Mesenchymal stem cell (in vitro differentiated cells and primary cell): ENCODE data around the gene RASL10B.

ENCODE experiments used
- DNase-seq: peaks from one replicate; pipeline ENCODE4 v3.0.0-alpha.2; 2013
- H2AFZ ChIP-seq: one replicate; pipeline ENCODE4 v1.6.1; 2013; ENCODE audit warnings: low read depth, mild to moderate bottlenecking, control low read depth, inconsistent platforms, low read length, moderate library complexity
- H2AK5ac ChIP-seq: 2 replicates; pipeline ENCODE4 v1.6.1; 2013; ENCODE audit warnings: low read length, moderate library complexity, mild to moderate bottlenecking, inconsistent platforms; ENCODE audit not compliant: severe bottlenecking
- H2BK120ac ChIP-seq: one replicate; pipeline ENCODE4 v1.6.1; 2013; ENCODE audit warnings: low read depth, mild to moderate bottlenecking, inconsistent platforms, low read length, moderate library complexity
- H2BK12ac ChIP-seq, 2 experiments: one replicate each; pipeline ENCODE4 v1.6.1; 2013; ENCODE audit warnings: inconsistent platforms in 2 of 2, low read length in 2 of 2, mild to moderate bottlenecking in 2 of 2, moderate library complexity in 2 of 2, control low read depth in 1 of 2
- H2BK15ac ChIP-seq: one replicate; pipeline ENCODE4 v1.6.1; 2013; ENCODE audit warnings: mild to moderate bottlenecking, low read depth, inconsistent platforms; ENCODE audit not compliant: poor library complexity, severe bottlenecking
- H2BK5ac ChIP-seq: 2 replicates; pipeline ENCODE4 v1.6.1; 2013; ENCODE audit warnings: low read depth, mild to moderate bottlenecking, low read length, control low read depth, inconsistent platforms; ENCODE audit not compliant: poor library complexity, severe bottlenecking
- H3K14ac ChIP-seq, 2 experiments: one replicate each; pipeline ENCODE4 v1.6.1; 2013; ENCODE audit warnings: inconsistent platforms in 2 of 2, low read length in 2 of 2, control low read depth in 1 of 2, mild to moderate bottlenecking in 1 of 2, moderate library complexity in 1 of 2
- H3K18ac ChIP-seq, 2 experiments: one replicate each; pipeline ENCODE4 v1.6.1; 2013; ENCODE audit warnings: inconsistent platforms in 2 of 2, low read length in 2 of 2, control low read depth in 1 of 2, low read depth in 1 of 2, mild to moderate bottlenecking in 1 of 2
- H3K23ac ChIP-seq, 2 experiments: one replicate each; pipeline ENCODE4 v1.6.1; 2013; ENCODE audit warnings: inconsistent platforms in 2 of 2, low read length in 2 of 2, mild to moderate bottlenecking in 2 of 2, moderate library complexity in 2 of 2, control low read depth in 1 of 2
- H3K27ac ChIP-seq: 2 replicates; pipeline ENCODE4 v1.5.1; 2013; ENCODE audit warnings: mild to moderate bottlenecking, moderate library complexity, low read length, control low read depth, inconsistent platforms; ENCODE audit not compliant: poor library complexity, severe bottlenecking
- H3K27me3 ChIP-seq, 2 experiments: 2 replicates each; pipeline versions ENCODE4 v1.6.1 to v1.7.0; 2013; ENCODE audit warnings: low read length in 2 of 2, mild to moderate bottlenecking in 2 of 2, moderate library complexity in 2 of 2, control low read depth in 1 of 2, inconsistent platforms in 1 of 2; ENCODE audit not compliant: control insufficient read depth in 1 of 2, insufficient read depth in 1 of 2
- H3K36me3 ChIP-seq, 2 experiments: 2 replicates each; pipeline versions ENCODE4 v1.6.1 to v1.7.0; 2013; ENCODE audit warnings: low read length in 2 of 2, control low read depth in 1 of 2, inconsistent platforms in 1 of 2, low read depth in 1 of 2, mild to moderate bottlenecking in 1 of 2; ENCODE audit not compliant: insufficient read depth in 2 of 2, control insufficient read depth in 1 of 2
- H3K4ac ChIP-seq, 2 experiments: one replicate each; pipeline ENCODE4 v1.6.1; 2013; ENCODE audit warnings: inconsistent platforms in 2 of 2, low read length in 2 of 2, mild to moderate bottlenecking in 2 of 2, moderate library complexity in 2 of 2, control low read depth in 1 of 2, low read depth in 1 of 2
- H3K4me1 ChIP-seq: 2 replicates; pipeline ENCODE4 v1.6.1; 2013; ENCODE audit warnings: low read depth, low read length, control low read depth; ENCODE audit not compliant: control insufficient read depth, insufficient read depth
- H3K4me2 ChIP-seq: 2 replicates; pipeline ENCODE4 v1.6.1; 2013; ENCODE audit warnings: low read length, mild to moderate bottlenecking, inconsistent platforms; ENCODE audit not compliant: poor library complexity, severe bottlenecking
- H3K4me3 ChIP-seq, 2 experiments: 2 replicates each; pipeline versions ENCODE4 v1.5.1 to v1.7.0; 2013; ENCODE audit warnings: low read length in 2 of 2, mild to moderate bottlenecking in 2 of 2, control low read depth in 1 of 2, low read depth in 1 of 2; ENCODE audit not compliant: insufficient read depth in 1 of 2
- H3K79me1 ChIP-seq: replicated peaks from 2 replicates; pipeline ENCODE4 v1.6.1; 2013; ENCODE audit warnings: mild to moderate bottlenecking, control low read depth, low read length, inconsistent platforms; ENCODE audit not compliant: poor library complexity, severe bottlenecking
- H3K9ac ChIP-seq: 2 replicates; pipeline ENCODE4 v1.7.0; 2013; ENCODE audit warnings: mild to moderate bottlenecking, low read length, moderate library complexity
- H3K9me3 ChIP-seq: 2 replicates; pipeline ENCODE4 v1.7.0; 2013; ENCODE audit warnings: mild to moderate bottlenecking, low read length; ENCODE audit not compliant: control insufficient read depth
- H4K8ac ChIP-seq: one replicate; pipeline ENCODE4 v1.6.1; 2013; ENCODE audit warnings: inconsistent platforms, mild to moderate bottlenecking, low read length, moderate library complexity
- H4K91ac ChIP-seq: one replicate; pipeline ENCODE4 v1.6.1; 2013; ENCODE audit warnings: mild to moderate bottlenecking, low read length, inconsistent platforms
- WGBS: methylation state at CpG from one replicate; pipeline ENCODE4 v1.1.7; 2013; ENCODE audit warnings: mixed read lengths; 5-methylcytosine and 5-hydroxymethylcytosine counted together

RASL10B gene

GRCh38 chr17:35788477-35789368 lies 57.3 kb downstream of the RASL10B start:
- peak; percentile 98 for DNase-seq
- Histone ChIP-seq H3K18ac (peak overlapping the region; percentile 4 to 61), H2BK12ac (peak overlapping the region; percentile 15 to 91), H3K36me3 (no peaks in the 10 kb centered on the region), H4K91ac (peak overlapping the region; percentile 56), H3K27me3 (peaks cover 33 to 48% of the 10 kb centered on the region in 2 experiments), H3K9me3 (no peaks in the 10 kb centered on the region), H3K14ac (peak overlapping the region in 1 of 2 experiments; percentile 8), H2BK15ac (no peak overlapping the region), H3K4me2 (no peak overlapping the region), H3K4me3 (peak overlapping the region in 1 of 2 experiments; percentile 51), H3K9ac (peak overlapping the region; percentile 54), H3K27ac (peak overlapping the region; percentile 62), H2AK5ac (no peak overlapping the region), H3K79me1 (no peaks in the 10 kb centered on the region), H3K4me1 (peaks cover 4% of the 10 kb centered on the region), H4K8ac (peak overlapping the region; percentile 37), H2AFZ (no peak overlapping the region), H3K4ac (peak overlapping the region; percentile 48 to 86), H3K23ac (no peak overlapping the region), H2BK120ac (no peak overlapping the region), H2BK5ac (no peak overlapping the region)
- 0% methylated on average over 2 of the region's 2 CpGs for WGBS

DNA sequence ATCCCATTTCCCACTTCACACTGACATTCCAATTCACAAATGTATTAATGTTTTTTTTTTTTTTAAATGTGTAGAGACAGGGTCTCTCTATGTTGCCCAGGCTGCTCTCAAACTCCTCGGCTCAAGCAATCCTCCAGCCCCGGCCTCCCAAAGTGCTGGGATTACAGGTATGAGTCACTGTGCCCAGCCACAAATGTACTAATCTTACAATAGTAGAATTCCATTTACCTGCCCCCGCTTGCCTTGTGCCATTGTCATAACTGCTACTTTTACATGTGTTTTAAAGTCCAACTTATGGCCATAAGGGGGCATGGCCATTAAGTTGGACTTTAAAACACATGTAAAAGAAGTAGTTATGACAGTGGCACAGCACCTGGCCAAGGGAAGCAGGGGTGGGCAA lies 59.4 kb downstream of the RASL10B start:
- Histone ChIP-seq H3K36me3 (no peaks in the 10 kb centered on the region), H3K4me1 (peaks cover 16% of the 10 kb centered on the region), H3K9ac (no peak overlapping the region), H4K8ac (no peak overlapping the region), H3K79me1 (no peaks in the 10 kb centered on the region), H3K27me3 (peaks cover 41 to 56% of the 10 kb centered on the region in 2 experiments), H2BK15ac (no peak overlapping the region), H3K9me3 (no peaks in the 10 kb centered on the region), H3K23ac (no peak overlapping the region), H2AK5ac (no peak overlapping the region), H2AFZ (no peak overlapping the region), H2BK120ac (no peak overlapping the region), H2BK12ac (peak overlapping the region in 1 of 2 experiments; percentile 52), H4K91ac (no peak overlapping the region), H3K27ac (no peak overlapping the region), H3K14ac (no peak overlapping the region), H2BK5ac (no peak overlapping the region), H3K4me3 (no peak overlapping the region), H3K4ac (no peak overlapping the region), H3K18ac (no peak overlapping the region), H3K4me2 (no peak overlapping the region)
- DNase-seq, result no peak
- WGBS, result 60% methylated on average over 2 of the region's 3 CpGs

GRCh38 chr17:35791681-35792350 lies 60.4 kb downstream of the RASL10B start:
- Histone ChIP-seq H2BK5ac (no peak overlapping the region), H3K4me1 (peaks cover 17% of the 10 kb centered on the region), H3K36me3 (no peaks in the 10 kb centered on the region), H3K9ac (no peak overlapping the region), H3K27me3 (peaks cover 51 to 66% of the 10 kb centered on the region in 2 experiments), H2BK15ac (no peak overlapping the region), H4K91ac (no peak overlapping the region), H3K79me1 (no peaks in the 10 kb centered on the region), H3K18ac (peak overlapping the region in 1 of 2 experiments; percentile 30), H2BK12ac (no peak overlapping the region), H2AK5ac (no peak overlapping the region), H3K9me3 (no peaks in the 10 kb centered on the region), H3K23ac (no peak overlapping the region), H3K4ac (peak overlapping the region in 1 of 2 experiments; percentile 11), H3K4me3 (no peak overlapping the region), H4K8ac (no peak overlapping the region), H3K14ac (no peak overlapping the region), H2AFZ (no peak overlapping the region), H3K4me2 (no peak overlapping the region), H3K27ac (no peak overlapping the region), H2BK120ac (no peak overlapping the region)
- DNase-seq, result no peak
- 58% methylated on average over 7 of the region's 9 CpGs for WGBS
